Fibroblast of lung (primary cell): Measurements from ENCODE around the gene CSE1L. TPM values are rescaled to one million over a fixed set of nuclear protein-coding genes. Genes with fewer than 3 reads are reported as not detected.

Source experiments
- DNase-seq, 2 donors: peaks; one replicate each; pipeline versions ENCODE4 v3.0.0 to v3.0.0-alpha.2; 2010; ENCODE audit warnings: low read depth in 2 of 2
- H2AFZ ChIP-seq: 2 replicates; pipeline ENCODE4 v1.5.1; 2012; ENCODE audit warnings: low read length, control low read depth, inconsistent platforms
- H3K27ac ChIP-seq: 2 replicates; pipeline ENCODE4 v1.5.1; 2011; ENCODE audit warnings: low read length, control low read depth; ENCODE audit not compliant: insufficient read depth
- H3K27me3 ChIP-seq: 2 replicates; pipeline ENCODE4 v1.5.1; 2011; ENCODE audit warnings: mild to moderate bottlenecking, low read length; ENCODE audit not compliant: control insufficient read depth, insufficient read depth
- H3K36me3 ChIP-seq: 2 replicates; pipeline ENCODE4 v1.5.1; 2011; ENCODE audit warnings: low read length; ENCODE audit not compliant: control insufficient read depth, insufficient read depth
- H3K4me1 ChIP-seq: 2 replicates; pipeline ENCODE4 v1.5.1; 2011; ENCODE audit warnings: low read length; ENCODE audit not compliant: control insufficient read depth, insufficient read depth; ENCODE audit errors: extremely low read depth
- H3K4me2 ChIP-seq: 2 replicates; pipeline ENCODE4 v1.5.1; 2011; ENCODE audit warnings: low read length, control low read depth; ENCODE audit not compliant: insufficient read depth; ENCODE audit errors: extremely low read depth
- H3K4me3 ChIP-seq, 4 experiments: fragments of 200-600 bp in 1 of 4; sonication (generic) in 1 of 4; replicated peaks in 1 of 4; 2 replicates each; pipeline ENCODE4 v1.5.1; 2011 to 2016; ENCODE audit warnings: low read length in 4 of 4, low read depth in 3 of 4, mild to moderate bottlenecking in 3 of 4, control low read depth in 2 of 4, inconsistent platforms in 1 of 4, mixed read lengths in 1 of 4; ENCODE audit not compliant: insufficient read depth in 1 of 4; ENCODE audit errors: control extremely low read depth in 1 of 4
- H3K79me2 ChIP-seq: 2 replicates; pipeline ENCODE4 v1.5.1; 2012; ENCODE audit warnings: mild to moderate bottlenecking, low read length, inconsistent platforms; ENCODE audit not compliant: control insufficient read depth, insufficient read depth
- H3K9ac ChIP-seq: 2 replicates; pipeline ENCODE4 v1.5.1; 2011; ENCODE audit warnings: mild to moderate bottlenecking, low read length, control low read depth; ENCODE audit not compliant: insufficient read depth
- H3K9me3 ChIP-seq: 2 replicates; pipeline ENCODE4 v1.5.1; 2012; ENCODE audit warnings: low read depth, low read length; ENCODE audit not compliant: control insufficient read depth, insufficient read depth
- H4K20me1 ChIP-seq: 2 replicates; pipeline ENCODE4 v1.5.1; 2011; ENCODE audit warnings: low read length; ENCODE audit not compliant: control insufficient read depth, insufficient read depth; ENCODE audit errors: extremely low read depth
- EZH2 ChIP-seq: IDR thresholded peaks from 2 replicates; pipeline ENCODE4 v1.5.1; 2012; ENCODE audit warnings: low read length, control low read depth, mild to moderate bottlenecking; ENCODE audit errors: missing control alignments
- polyA plus RNA-seq, 2 donors: library from polyadenylated mRNA; depleted of rRNA in 1 of 2; stranded (reverse) in 1 of 2; unstranded in 1 of 2; fragments of >200 nt; gene quantifications; 2 replicates each; pipeline ENCODE4 v1.2.1, GENCODE V29; 2011 to 2012; ENCODE audit warnings: missing spikeins in 1 of 2
- total RNA-seq: library from RNA; depleted of rRNA; stranded (reverse); fragments of >200 nt; gene quantifications from 2 replicates; pipeline ENCODE4 v1.2.1, GENCODE V29; 2014
- TF ChIP-seq, protein P1 (sequence below), 2 donors: IDR thresholded peaks in 1 of 2; conservative IDR thresholded peaks in 1 of 2; 1 replicate in 1 of 2; 2 replicates in 1 of 2; pipeline ENCODE4 v1.5.1; 2011 to 2012; ENCODE audit warnings: low read length in 2 of 2, control low read depth in 1 of 2, inconsistent platforms in 1 of 2, low read depth in 1 of 2, mild to moderate bottlenecking in 1 of 2

Gene CSE1L
- total and polyA plus RNA-seq, 2 donors (not counting 1 experiment from before 2014, with no cell fraction given), result 44.8 to 52.5 TPM

DNA sequence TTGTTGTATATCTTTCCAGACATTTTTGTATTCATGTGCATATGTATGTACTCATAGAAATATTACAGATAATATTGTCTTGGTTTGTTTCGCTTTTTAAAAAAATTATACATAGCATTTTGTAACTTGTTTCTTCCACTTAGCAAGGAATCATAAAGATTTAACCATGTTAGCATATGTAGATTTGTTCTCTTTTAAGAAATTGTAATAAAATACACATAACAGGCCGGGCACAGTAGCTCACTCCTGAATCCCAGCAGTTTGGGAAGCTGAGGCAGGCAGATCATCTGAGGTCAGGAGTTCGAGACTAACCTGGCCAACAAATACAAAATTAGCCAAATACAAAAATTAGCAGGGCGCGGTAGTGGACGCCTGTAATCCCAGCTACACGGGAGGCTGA is 44.4 kb upstream of the CSE1L start:
- no peaks in the 10 kb centered on the region for H4K20me1 ChIP-seq
- TF ChIP-seq, protein P1, sequence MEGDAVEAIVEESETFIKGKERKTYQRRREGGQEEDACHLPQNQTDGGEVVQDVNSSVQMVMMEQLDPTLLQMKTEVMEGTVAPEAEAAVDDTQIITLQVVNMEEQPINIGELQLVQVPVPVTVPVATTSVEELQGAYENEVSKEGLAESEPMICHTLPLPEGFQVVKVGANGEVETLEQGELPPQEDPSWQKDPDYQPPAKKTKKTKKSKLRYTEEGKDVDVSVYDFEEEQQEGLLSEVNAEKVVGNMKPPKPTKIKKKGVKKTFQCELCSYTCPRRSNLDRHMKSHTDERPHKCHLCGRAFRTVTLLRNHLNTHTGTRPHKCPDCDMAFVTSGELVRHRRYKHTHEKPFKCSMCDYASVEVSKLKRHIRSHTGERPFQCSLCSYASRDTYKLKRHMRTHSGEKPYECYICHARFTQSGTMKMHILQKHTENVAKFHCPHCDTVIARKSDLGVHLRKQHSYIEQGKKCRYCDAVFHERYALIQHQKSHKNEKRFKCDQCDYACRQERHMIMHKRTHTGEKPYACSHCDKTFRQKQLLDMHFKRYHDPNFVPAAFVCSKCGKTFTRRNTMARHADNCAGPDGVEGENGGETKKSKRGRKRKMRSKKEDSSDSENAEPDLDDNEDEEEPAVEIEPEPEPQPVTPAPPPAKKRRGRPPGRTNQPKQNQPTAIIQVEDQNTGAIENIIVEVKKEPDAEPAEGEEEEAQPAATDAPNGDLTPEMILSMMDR (conservative IDR thresholded peaks at IDR 0.05 in 1 of 2, IDR thresholded peaks at IDR 0.05 in 1 of 2; ENCODE audit: low read depth in 1 of 2, low read length in 2 of 2), result no peak
- no peak for TF ChIP-seq EZH2
- H3K27ac ChIP-seq, result no peak overlapping the region
- peaks cover 5% of the 10 kb centered on the region for H3K36me3 ChIP-seq
- H2AFZ ChIP-seq, result no peak overlapping the region
- no peak for DNase-seq
- H3K79me2 ChIP-seq, result no peaks in the 10 kb centered on the region
- no peak overlapping the region for H3K9ac ChIP-seq
- H3K4me3 ChIP-seq, result no peak overlapping the region
- no peak overlapping the region for H3K4me2 ChIP-seq
- H3K9me3 ChIP-seq, result no peaks in the 10 kb centered on the region
- no peaks in the 10 kb centered on the region for H3K4me1 ChIP-seq
- H3K27me3 ChIP-seq, result no peaks in the 10 kb centered on the region

DNA sequence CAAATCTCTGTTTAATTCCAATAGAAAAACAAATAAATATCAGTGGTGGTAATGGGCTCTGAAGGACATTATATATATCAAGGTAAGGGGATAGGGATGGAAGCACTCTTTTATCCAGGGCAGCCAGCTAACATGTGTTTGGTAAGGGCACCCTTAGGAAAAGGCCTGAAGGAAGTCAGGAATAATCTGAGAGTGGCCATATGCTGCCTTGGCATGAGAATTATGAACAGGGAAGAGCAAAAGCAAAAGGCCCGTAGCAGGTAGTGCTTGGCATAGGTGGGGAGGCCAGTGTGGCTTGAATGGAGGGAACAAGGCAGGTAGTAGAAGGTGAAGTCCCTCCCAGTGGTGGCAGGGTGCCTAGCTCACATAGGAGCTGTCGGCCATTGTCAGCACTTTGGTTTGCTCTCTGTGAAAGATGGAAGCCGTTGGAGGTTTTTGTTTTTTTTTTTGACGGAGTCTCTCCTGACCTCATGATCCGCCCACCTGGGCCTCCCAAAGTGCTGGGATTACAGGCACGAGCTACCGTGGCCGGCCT is 39.6 kb upstream of the CSE1L start:
- H3K4me3 ChIP-seq, result no peak overlapping the region
- H3K79me2 ChIP-seq, result no peaks in the 10 kb centered on the region
- H3K9me3 ChIP-seq, result no peaks in the 10 kb centered on the region
- H2AFZ ChIP-seq, result no peak overlapping the region
- no peak overlapping the region for H3K27ac ChIP-seq
- no peaks in the 10 kb centered on the region for H3K27me3 ChIP-seq
- no peaks in the 10 kb centered on the region for H3K4me1 ChIP-seq
- DNase-seq, result no peak
- H3K9ac ChIP-seq, result no peak overlapping the region
- peaks cover 10% of the 10 kb centered on the region for H3K36me3 ChIP-seq
- H4K20me1 ChIP-seq, result no peaks in the 10 kb centered on the region
- H3K4me2 ChIP-seq, result no peak overlapping the region
- TF ChIP-seq EZH2, result no peak
- TF ChIP-seq, protein P1 (conservative IDR thresholded peaks at IDR 0.05 in 1 of 2, IDR thresholded peaks at IDR 0.05 in 1 of 2; ENCODE audit: low read depth in 1 of 2, low read length in 2 of 2), result no peak

DNA sequence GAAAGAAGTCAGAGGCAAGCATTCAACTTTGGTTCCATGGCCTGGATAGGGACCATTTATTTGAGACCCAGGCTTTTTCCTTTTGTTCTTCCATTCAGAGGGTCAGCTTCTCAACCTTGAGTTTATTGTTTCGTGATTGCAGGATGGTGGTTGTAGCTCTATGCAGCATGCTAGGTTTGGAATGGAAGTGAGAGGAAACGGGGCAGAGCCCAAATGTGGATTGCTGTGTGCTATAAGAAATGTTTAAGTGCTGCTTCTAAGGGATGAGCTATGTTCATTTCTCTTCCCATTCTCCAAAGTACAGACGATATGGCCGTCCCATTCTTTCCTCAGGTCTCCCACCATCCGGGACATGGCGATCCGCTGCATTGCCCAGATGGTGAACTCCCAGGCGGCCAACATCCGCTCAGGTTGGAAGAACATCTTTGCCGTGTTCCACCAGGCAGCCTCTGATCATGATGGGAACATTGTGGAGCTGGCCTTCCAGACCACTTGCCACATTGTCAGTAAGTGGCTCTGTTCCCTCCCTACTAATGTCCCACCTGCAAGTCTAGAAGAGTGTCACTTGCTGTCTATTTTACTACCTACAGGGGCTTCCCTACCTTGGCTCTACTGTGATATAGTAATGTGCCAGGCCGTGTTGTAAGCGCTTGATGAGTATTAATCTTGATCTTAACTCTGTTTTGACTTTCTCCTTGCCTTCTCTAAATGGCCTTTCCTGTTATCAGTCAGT is 36.0 kb upstream of the CSE1L start:
- no peak overlapping the region for H3K4me3 ChIP-seq
- no peak overlapping the region for H3K27ac ChIP-seq
- no peaks in the 10 kb centered on the region for H4K20me1 ChIP-seq
- no peak overlapping the region for H3K4me2 ChIP-seq
- H3K27me3 ChIP-seq, result no peaks in the 10 kb centered on the region
- no peak for DNase-seq
- no peaks in the 10 kb centered on the region for H3K4me1 ChIP-seq
- TF ChIP-seq EZH2, result no peak
- peaks cover 15% of the 10 kb centered on the region for H3K36me3 ChIP-seq
- H3K9me3 ChIP-seq, result no peaks in the 10 kb centered on the region
- no peak overlapping the region for H2AFZ ChIP-seq
- no peak overlapping the region for H3K9ac ChIP-seq
- H3K79me2 ChIP-seq, result no peaks in the 10 kb centered on the region
